ENCODE results near the gene EMC10.
"Not testable (repeated sequence)": the region's sequence is repeated elsewhere in the genome, so short reads cannot be mapped to it uniquely, and the experiment has no call there.

EMC10 gene

GRCh38 chr19:50434525-50434924 is 41.8 kb upstream of the EMC10 start:
- DNase-seq, result no peak
- H3K4me3 ChIP-seq (ENCODE audit: insufficient read depth, low read depth, low read length, poor library complexity, severe bottlenecking), result no peak overlapping the region
- H3K27ac ChIP-seq (ENCODE audit: insufficient read depth, low read length, poor library complexity, severe bottlenecking), result no peak overlapping the region
- H3K27me3 ChIP-seq (replicated peaks; ENCODE audit: control insufficient read depth, insufficient read depth, low read length, poor library complexity, severe bottlenecking), result peaks cover 8% of the 10 kb centered on the region
- H3K36me3 ChIP-seq (ENCODE audit: control insufficient read depth, insufficient read depth, low read length), result no peaks in the 10 kb centered on the region
- H3K9me3 ChIP-seq (ENCODE audit: control insufficient read depth, low read length), result no peaks in the 10 kb centered on the region
- peaks cover 13% of the 10 kb centered on the region for H3K4me1 ChIP-seq (ENCODE audit: control insufficient read depth, insufficient read depth, low read length, poor library complexity, severe bottlenecking)

DNA sequence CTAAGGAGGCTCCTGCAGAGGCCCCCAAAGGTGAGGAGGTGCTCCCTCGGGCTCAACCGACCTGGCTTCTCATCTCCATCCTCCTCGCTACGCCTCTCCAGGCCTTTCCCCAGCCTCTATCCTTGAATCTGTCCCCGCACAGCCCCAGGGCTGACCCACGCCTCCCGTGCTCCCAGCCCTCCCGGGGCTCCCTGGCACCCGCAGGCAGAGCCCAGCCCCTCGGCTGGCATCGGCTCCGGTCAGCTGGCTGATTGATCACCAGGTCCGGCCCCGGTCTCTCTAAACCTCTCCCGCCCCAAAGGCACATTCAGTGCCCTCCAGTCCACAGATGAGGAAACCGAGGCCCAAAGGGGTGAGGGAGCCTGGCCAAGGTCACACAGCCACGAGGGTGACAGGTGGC is 41.1 kb upstream of the EMC10 start:
- Histone ChIP-seq H3K4me1 (ENCODE audit: control insufficient read depth, insufficient read depth, low read length, poor library complexity, severe bottlenecking) (peaks cover 13% of the 10 kb centered on the region), H3K36me3 (ENCODE audit: control insufficient read depth, insufficient read depth, low read length) (no peaks in the 10 kb centered on the region), H3K27me3 (replicated peaks; ENCODE audit: control insufficient read depth, insufficient read depth, low read length, poor library complexity, severe bottlenecking) (peaks cover 8% of the 10 kb centered on the region), H3K4me3 (ENCODE audit: insufficient read depth, low read depth, low read length, poor library complexity, severe bottlenecking) (no peak overlapping the region), H3K27ac (ENCODE audit: insufficient read depth, low read length, poor library complexity, severe bottlenecking) (no peak overlapping the region), H3K9me3 (ENCODE audit: control insufficient read depth, low read length) (no peaks in the 10 kb centered on the region)
- DNase-seq, result no peak

DNA sequence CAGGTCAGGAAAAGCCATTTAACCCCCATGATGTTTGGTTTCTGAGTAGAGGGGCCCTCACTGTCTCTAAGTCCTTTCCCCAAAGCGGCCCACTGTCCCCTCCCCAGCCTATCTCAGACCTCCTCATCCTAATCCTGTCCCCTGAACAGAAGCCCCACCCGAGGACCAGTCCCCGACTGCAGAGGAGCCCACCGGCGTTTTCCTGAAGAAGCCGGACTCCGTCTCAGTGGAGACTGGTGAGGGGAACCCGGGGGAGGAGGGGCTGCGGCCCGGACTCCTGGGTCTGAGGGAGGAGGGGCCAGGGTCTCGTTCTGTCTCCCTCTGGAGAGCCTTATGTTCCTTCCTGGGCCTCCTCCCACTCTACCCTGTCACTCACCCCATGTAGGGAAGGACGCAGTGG is 40.7 kb upstream of the EMC10 start:
- DNase-seq, result no peak
- no peak overlapping the region for H3K27ac ChIP-seq (ENCODE audit: insufficient read depth, low read length, poor library complexity, severe bottlenecking)
- no peaks in the 10 kb centered on the region for H3K36me3 ChIP-seq (ENCODE audit: control insufficient read depth, insufficient read depth, low read length)
- peaks cover 8% of the 10 kb centered on the region for H3K27me3 ChIP-seq (replicated peaks; ENCODE audit: control insufficient read depth, insufficient read depth, low read length, poor library complexity, severe bottlenecking)
- no peaks in the 10 kb centered on the region for H3K9me3 ChIP-seq (ENCODE audit: control insufficient read depth, low read length)
- H3K4me3 ChIP-seq (ENCODE audit: insufficient read depth, low read depth, low read length, poor library complexity, severe bottlenecking), result no peak overlapping the region
- peaks cover 13% of the 10 kb centered on the region for H3K4me1 ChIP-seq (ENCODE audit: control insufficient read depth, insufficient read depth, low read length, poor library complexity, severe bottlenecking)

GRCh38 chr19:50437862-50438449 is 38.4 kb upstream of the EMC10 start:
- DNase-seq, result no peak
- Histone ChIP-seq H3K9me3 (ENCODE audit: control insufficient read depth, low read length) (no peaks in the 10 kb centered on the region), H3K27me3 (replicated peaks; ENCODE audit: control insufficient read depth, insufficient read depth, low read length, poor library complexity, severe bottlenecking) (no peaks in the 10 kb centered on the region), H3K36me3 (ENCODE audit: control insufficient read depth, insufficient read depth, low read length) (no peaks in the 10 kb centered on the region), H3K4me3 (ENCODE audit: insufficient read depth, low read depth, low read length, poor library complexity, severe bottlenecking) (no peak overlapping the region), H3K4me1 (ENCODE audit: control insufficient read depth, insufficient read depth, low read length, poor library complexity, severe bottlenecking) (no peaks in the 10 kb centered on the region), H3K27ac (ENCODE audit: insufficient read depth, low read length, poor library complexity, severe bottlenecking) (no peak overlapping the region)

- not testable (repeated sequence) for H3K4me3 ChIP-seq (ENCODE audit: insufficient read depth, low read depth, low read length, poor library complexity, severe bottlenecking); H3K9me3 ChIP-seq (ENCODE audit: control insufficient read depth, low read length); H3K27me3 ChIP-seq (replicated peaks; ENCODE audit: control insufficient read depth, insufficient read depth, low read length, poor library complexity, severe bottlenecking); DNase-seq; H3K36me3 ChIP-seq (ENCODE audit: control insufficient read depth, insufficient read depth, low read length); H3K27ac ChIP-seq (ENCODE audit: insufficient read depth, low read length, poor library complexity, severe bottlenecking); H3K4me1 ChIP-seq (ENCODE audit: control insufficient read depth, insufficient read depth, low read length, poor library complexity, severe bottlenecking)
Observed at GRCh38 chr19:50439130-50439529, 37.2 kb upstream of the EMC10 start.

DNA sequence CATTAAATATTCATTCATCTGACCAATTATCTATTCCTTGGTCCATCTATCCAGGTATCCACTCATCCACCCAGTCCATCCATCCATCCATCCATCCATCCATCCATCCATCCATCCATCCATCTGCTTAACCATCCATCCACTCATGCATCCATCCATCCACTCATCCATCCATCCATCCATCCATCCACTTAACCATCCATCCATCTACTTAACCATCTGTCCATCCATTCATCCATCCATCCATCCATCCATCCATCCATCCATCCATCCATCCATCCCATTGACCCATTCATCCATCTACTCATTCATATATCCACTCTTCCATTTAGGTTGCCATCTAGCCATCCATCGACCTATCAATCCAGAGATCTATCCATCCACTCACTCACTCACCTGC is 32.2 kb upstream of the EMC10 start:
- no peak for DNase-seq
- Histone ChIP-seq H3K27me3 (replicated peaks; ENCODE audit: control insufficient read depth, insufficient read depth, low read length, poor library complexity, severe bottlenecking) (no peaks in the 10 kb centered on the region), H3K4me1 (ENCODE audit: control insufficient read depth, insufficient read depth, low read length, poor library complexity, severe bottlenecking) (no peaks in the 10 kb centered on the region), H3K9me3 (ENCODE audit: control insufficient read depth, low read length) (no peaks in the 10 kb centered on the region), H3K4me3 (ENCODE audit: insufficient read depth, low read depth, low read length, poor library complexity, severe bottlenecking) (no peak overlapping the region), H3K27ac (ENCODE audit: insufficient read depth, low read length, poor library complexity, severe bottlenecking) (no peak overlapping the region), H3K36me3 (ENCODE audit: control insufficient read depth, insufficient read depth, low read length) (no peaks in the 10 kb centered on the region)

DNA sequence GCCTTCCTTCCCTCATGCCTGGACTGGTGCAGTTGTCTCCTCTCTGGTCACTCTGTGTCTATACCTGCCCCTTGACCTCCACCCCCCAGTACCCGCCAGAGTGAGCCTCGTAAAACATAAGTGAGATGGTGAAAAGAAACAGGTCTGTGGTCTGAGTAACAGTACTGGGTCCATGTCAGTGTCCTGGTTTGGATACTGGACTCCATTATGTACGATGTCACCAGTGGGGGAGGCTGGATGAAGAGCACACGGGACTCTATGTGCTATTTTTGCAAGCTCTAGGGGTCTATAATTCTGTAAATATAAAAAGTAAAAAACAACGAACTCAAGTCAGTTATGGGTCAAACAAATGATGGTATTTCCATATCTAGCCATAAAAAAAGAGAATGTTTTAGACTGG is 29.3 kb upstream of the EMC10 start:
- Histone ChIP-seq H3K27me3 (replicated peaks; ENCODE audit: control insufficient read depth, insufficient read depth, low read length, poor library complexity, severe bottlenecking) (no peaks in the 10 kb centered on the region), H3K4me3 (ENCODE audit: insufficient read depth, low read depth, low read length, poor library complexity, severe bottlenecking) (no peak overlapping the region), H3K4me1 (ENCODE audit: control insufficient read depth, insufficient read depth, low read length, poor library complexity, severe bottlenecking) (no peaks in the 10 kb centered on the region), H3K9me3 (ENCODE audit: control insufficient read depth, low read length) (no peaks in the 10 kb centered on the region), H3K27ac (ENCODE audit: insufficient read depth, low read length, poor library complexity, severe bottlenecking) (no peak overlapping the region), H3K36me3 (ENCODE audit: control insufficient read depth, insufficient read depth, low read length) (no peaks in the 10 kb centered on the region)
- DNase-seq, result no peak

GRCh38 chr19:50447750-50448149 is 28.6 kb upstream of the EMC10 start:
- no peak for DNase-seq
- Histone ChIP-seq H3K4me1 (ENCODE audit: control insufficient read depth, insufficient read depth, low read length, poor library complexity, severe bottlenecking) (no peaks in the 10 kb centered on the region), H3K9me3 (ENCODE audit: control insufficient read depth, low read length) (no peaks in the 10 kb centered on the region), H3K27me3 (replicated peaks; ENCODE audit: control insufficient read depth, insufficient read depth, low read length, poor library complexity, severe bottlenecking) (no peaks in the 10 kb centered on the region), H3K4me3 (ENCODE audit: insufficient read depth, low read depth, low read length, poor library complexity, severe bottlenecking) (no peak overlapping the region), H3K27ac (ENCODE audit: insufficient read depth, low read length, poor library complexity, severe bottlenecking) (no peak overlapping the region), H3K36me3 (ENCODE audit: control insufficient read depth, insufficient read depth, low read length) (no peaks in the 10 kb centered on the region)

DNA sequence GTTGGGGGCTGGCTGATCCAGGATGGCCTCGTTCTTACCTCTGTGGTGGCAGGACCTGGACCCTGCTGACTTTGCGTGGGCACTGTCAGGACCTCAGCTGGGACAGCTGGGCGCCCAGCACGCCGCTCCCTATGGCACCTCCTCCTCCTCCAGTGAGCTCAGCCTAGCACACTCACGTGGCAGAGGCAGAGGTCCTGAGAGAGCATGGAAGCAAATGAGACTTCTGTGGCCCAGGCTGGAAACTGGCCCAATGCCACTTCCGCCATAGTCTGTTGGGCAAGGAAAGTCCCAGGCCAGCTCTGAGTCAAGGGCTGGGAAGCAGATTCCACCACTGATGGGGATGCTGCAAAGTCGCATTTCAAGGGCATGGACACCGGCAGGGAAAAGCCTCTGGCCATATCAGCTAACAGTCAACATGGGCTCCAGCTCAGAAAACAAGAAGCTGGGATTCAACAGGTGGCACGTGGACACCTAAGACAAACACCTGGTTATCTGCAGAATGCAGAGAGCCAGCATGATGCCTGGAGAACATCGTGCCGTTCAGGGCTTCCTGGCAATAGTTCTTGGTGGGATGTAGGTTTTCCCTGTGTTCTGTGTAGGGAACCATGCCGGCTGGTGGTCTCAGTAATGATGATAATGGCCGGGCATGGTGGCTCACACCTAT is 26.9 kb upstream of the EMC10 start:
- no peaks in the 10 kb centered on the region for H3K9me3 ChIP-seq (ENCODE audit: control insufficient read depth, low read length)
- no peak for DNase-seq
- no peaks in the 10 kb centered on the region for H3K27me3 ChIP-seq (replicated peaks; ENCODE audit: control insufficient read depth, insufficient read depth, low read length, poor library complexity, severe bottlenecking)
- no peak overlapping the region for H3K4me3 ChIP-seq (ENCODE audit: insufficient read depth, low read depth, low read length, poor library complexity, severe bottlenecking)
- H3K36me3 ChIP-seq (ENCODE audit: control insufficient read depth, insufficient read depth, low read length), result no peaks in the 10 kb centered on the region
- H3K27ac ChIP-seq (ENCODE audit: insufficient read depth, low read length, poor library complexity, severe bottlenecking), result no peak overlapping the region
- H3K4me1 ChIP-seq (ENCODE audit: control insufficient read depth, insufficient read depth, low read length, poor library complexity, severe bottlenecking), result no peaks in the 10 kb centered on the region

DNA sequence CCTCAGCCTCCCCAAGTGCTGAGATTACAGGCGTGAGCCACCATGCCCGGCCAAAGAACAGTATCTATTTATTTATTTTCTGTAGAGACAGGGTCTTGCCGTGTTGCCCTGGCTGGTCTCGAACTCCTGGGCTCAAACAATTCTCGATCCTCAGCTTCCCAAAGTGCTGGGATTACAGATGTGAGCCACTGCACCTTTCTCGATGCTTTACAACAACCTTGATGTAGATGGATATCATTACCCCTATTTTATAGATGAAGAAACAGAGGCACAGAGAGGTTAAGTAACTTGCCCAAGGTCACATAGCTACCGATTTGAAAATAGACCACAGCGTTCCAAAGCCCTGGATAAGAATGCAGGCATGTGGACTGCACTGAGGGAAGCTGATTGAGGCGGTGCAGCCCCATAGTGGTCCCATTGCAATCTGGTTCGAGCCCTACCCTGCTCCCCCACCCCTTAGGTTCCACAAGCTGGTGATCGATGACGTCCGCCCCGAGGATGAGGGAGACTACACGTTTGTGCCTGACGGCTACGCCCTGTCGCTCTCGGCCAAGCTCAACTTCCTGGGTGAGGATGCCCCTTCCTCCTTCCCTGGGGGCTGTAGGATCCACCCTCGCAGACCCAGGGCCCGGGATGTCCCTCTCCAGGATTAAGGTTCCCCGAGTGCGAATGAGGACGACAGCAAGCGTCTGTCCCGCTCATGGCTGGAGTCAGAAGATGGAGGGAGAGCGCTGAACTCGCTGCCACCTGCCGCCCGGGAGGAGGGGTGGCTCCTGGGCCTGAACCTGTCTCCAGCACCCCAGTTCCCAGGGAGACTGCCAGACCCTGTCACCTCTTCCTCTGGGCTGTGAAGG is 25.7 kb upstream of the EMC10 start:
- no peaks in the 10 kb centered on the region for H3K27me3 ChIP-seq (replicated peaks; ENCODE audit: control insufficient read depth, insufficient read depth, low read length, poor library complexity, severe bottlenecking)
- no peaks in the 10 kb centered on the region for H3K4me1 ChIP-seq (ENCODE audit: control insufficient read depth, insufficient read depth, low read length, poor library complexity, severe bottlenecking)
- no peaks in the 10 kb centered on the region for H3K36me3 ChIP-seq (ENCODE audit: control insufficient read depth, insufficient read depth, low read length)
- no peaks in the 10 kb centered on the region for H3K9me3 ChIP-seq (ENCODE audit: control insufficient read depth, low read length)
- H3K27ac ChIP-seq (ENCODE audit: insufficient read depth, low read length, poor library complexity, severe bottlenecking), result no peak overlapping the region
- no peak for DNase-seq
- no peak overlapping the region for H3K4me3 ChIP-seq (ENCODE audit: insufficient read depth, low read depth, low read length, poor library complexity, severe bottlenecking)

All from effector memory CD4-positive, alpha-beta T cell (primary cell).